ENCODE measurements around the gene MPP4.
"Not testable (repeated sequence)": the region's sequence is repeated elsewhere in the genome, so short reads cannot be mapped to it uniquely, and the experiment has no call there.

Gene MPP4

DNA sequence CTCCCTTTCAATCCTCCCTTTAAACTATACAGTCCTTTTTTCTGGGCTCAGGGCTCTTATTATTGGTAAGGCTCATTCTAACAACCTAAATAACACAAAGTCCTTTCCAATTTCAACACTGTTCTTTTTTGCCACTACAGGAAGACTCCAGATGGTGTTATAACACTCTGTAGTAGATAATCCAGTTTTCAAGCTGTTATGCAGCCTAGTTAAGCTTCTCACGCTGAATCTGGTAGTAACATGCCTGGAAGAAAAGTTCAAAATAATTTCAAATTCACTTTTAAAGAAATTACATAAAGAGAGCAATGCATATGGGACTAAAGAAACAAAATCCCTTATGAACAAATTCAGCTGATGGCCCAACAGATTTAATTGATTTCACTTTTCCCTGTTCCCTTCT lies 3.2 kb upstream of the MPP4 start:
- TF ChIP-seq JUND (IDR thresholded peaks at IDR 0.05; ENCODE audit: low read depth): no peak
- in situ Hi-C loops (cut with HindIII; ENCODE audit: low pct_unique_long_range_greater_than_20kb, low sequenced_read_pairs): no loop called here

DNA sequence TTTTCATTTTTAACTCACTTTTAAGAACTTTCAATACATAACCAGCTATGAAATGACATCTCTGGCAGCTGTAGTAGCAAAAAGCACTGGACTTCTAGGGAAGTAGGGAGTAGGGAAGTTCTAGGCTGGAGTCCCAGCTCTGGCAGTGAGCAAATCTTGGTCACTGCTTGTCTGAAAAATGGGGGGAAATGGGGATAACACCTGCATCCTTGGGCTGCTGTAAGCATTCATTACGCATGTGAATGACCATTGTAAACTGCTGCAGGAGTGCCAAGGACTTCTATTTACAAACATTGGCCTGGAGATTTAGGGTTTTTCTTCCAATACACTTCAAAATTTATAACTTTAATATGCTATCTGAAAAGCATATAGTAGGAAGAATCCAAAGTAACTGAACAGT lies 972 bp upstream of the MPP4 start:
- in situ Hi-C loops (cut with HindIII; ENCODE audit: low pct_unique_long_range_greater_than_20kb, low sequenced_read_pairs): no loop called here
- no peak for TF ChIP-seq JUND (IDR thresholded peaks at IDR 0.05; ENCODE audit: low read depth)
- no peak for DNase-seq (ENCODE audit: low read depth in 1 of 2, low spot score in 1 of 2)

More for the DNA sequence above, 3.2 kb upstream of the MPP4 start:
- DNase-seq (ENCODE audit: low read depth in 1 of 2, low spot score in 1 of 2): no peak

DNA sequence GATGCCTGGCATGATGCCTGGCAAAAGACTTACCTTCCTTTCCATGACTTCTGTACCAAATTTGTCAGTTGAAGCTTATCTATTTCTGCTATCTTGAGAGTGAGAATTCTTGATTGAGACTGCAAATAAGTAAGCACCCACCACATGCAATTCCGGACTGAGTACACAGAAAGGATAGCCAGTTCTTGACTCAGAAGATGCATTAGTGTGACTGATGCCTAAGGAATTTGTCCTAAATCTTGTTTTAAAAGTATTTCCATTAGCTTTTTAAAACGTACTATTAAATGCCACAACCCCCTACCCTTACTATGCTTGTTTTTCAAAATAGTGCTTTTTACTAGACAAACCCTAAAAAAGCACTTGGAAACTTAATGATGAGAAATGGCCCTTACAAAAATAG lies 545 bp downstream of the MPP4 start:
- no peak for DNase-seq (ENCODE audit: low read depth in 1 of 2, low spot score in 1 of 2)
- TF ChIP-seq JUND (IDR thresholded peaks at IDR 0.05; ENCODE audit: low read depth): no peak
- in situ Hi-C loops (cut with HindIII; ENCODE audit: low pct_unique_long_range_greater_than_20kb, low sequenced_read_pairs): no loop called here

DNA sequence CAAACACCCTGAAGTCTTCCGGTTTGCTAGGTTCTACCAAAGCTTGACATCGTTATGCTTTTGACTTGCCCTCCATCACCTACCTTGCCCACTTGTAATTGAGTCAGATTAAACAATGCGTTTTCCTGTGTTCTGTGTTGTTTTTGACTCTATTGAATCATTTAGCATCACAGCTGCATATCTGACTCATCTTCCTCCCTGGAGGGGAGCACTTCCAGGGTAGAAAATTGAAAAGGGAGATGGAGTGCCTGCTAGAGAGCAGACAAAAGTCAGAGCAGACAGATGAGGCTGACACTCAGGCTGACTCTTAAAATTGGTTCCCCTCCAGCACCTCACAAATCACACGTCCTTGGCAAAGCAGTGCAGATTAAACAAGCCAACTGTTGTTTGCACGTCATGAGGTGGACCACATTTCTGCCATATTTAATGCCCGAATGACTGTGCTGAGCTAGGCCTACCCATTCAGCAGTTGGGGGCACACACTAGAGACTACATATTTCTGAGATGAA lies 2.2 kb downstream of the MPP4 start:
- DNase-seq (ENCODE audit: low read depth in 1 of 2, low spot score in 1 of 2): no peak
- in situ Hi-C loops (cut with HindIII; ENCODE audit: low pct_unique_long_range_greater_than_20kb, low sequenced_read_pairs): no loop called here
- no peak for TF ChIP-seq JUND (IDR thresholded peaks at IDR 0.05; ENCODE audit: low read depth)

DNA sequence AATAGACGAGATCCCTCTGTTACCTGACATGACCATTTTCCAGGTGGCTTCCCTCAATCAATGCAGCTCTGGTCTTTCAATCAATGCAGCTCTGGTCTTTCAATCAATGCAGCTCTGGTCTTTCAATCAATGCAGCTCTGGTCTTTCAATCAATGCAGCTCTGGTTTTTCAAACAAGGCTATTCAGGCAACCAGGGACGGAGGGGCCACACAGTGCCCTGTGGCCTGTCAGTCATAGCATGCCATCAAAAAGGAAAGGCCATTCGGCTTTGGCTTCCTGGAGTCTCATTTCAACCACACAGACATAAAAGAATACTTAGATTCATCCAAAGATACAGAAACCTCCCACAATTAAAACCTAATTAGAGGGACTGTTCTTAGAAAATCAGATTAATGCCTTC lies 13.3 kb downstream of the MPP4 start:
- in situ Hi-C loops (cut with HindIII; ENCODE audit: low pct_unique_long_range_greater_than_20kb, low sequenced_read_pairs): no loop called here
- DNase-seq (ENCODE audit: low read depth in 1 of 2, low spot score in 1 of 2): no peak
- no peak for TF ChIP-seq JUND (IDR thresholded peaks at IDR 0.05; ENCODE audit: low read depth)

DNA sequence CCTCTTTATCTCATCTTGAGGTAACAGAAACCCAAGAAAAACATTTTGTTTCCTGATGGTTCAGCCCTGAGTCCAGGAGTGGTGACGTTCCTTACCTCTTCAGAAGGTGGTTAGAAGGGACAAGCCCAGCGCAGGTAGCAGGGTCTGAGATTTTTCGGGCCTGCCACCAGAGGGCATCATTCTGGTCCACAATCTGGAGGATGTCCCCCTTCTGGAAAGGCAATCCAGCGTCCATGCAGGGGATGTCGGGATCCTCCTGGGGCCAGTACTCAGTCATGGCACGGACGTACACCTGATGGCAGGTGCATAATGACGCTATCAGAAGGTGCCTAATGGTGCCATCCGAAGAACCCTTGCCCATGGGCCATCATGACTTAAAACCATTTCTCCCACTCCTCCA lies 17.7 kb downstream of the MPP4 start:
- no peak for TF ChIP-seq JUND (IDR thresholded peaks at IDR 0.05; ENCODE audit: low read depth)
- peak in 1 of 2 experiments; percentile 28 for DNase-seq (ENCODE audit: low read depth in 1 of 2, low spot score in 1 of 2)
- in situ Hi-C loops (cut with HindIII; ENCODE audit: low pct_unique_long_range_greater_than_20kb, low sequenced_read_pairs): no loop called here

DNA sequence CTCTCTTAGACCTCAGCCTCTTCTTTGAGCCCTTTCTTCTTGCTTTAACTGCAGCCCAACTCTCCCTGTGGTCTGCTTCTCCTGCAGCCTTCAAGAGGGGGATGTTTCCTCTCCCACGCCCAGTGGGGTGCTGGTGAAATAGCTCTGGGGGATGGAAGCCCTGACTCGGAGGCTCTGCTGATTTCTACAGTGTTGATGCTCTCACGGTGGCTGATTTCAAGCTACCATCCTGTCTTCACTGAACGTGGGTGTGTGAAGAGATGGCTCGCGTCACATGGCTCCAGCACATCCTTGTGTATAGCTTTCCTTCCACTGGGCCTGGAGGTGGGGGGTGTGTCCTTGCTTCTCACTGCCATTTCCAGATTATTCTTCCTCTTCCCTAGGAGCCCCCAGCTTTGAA lies 20.0 kb downstream of the MPP4 start:
- DNase-seq (ENCODE audit: low read depth in 1 of 2, low spot score in 1 of 2): no peak
- in situ Hi-C loops (cut with HindIII; ENCODE audit: low pct_unique_long_range_greater_than_20kb, low sequenced_read_pairs): no loop called here
- TF ChIP-seq JUND (IDR thresholded peaks at IDR 0.05; ENCODE audit: low read depth): no peak

DNA sequence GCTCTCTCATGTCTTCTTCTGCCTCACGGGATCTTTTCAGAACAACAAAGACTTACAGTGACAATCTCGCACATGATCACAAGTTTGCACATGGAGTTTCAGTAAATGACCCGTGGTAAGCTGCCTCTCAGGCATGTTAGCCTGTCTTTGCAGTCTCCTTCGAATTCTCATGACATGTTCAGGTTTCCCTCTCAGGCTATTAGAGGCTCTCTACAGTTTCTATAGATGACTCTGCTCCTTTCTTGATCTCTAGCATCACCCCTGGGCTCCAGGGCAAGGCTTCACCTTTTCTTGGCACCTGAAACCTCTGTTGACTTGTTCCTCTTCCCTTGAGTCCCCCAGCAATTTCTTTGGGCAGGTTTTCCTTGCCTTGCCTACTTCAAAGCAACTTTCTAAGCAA lies 23.0 kb downstream of the MPP4 start:
- in situ Hi-C loops (cut with HindIII; ENCODE audit: low pct_unique_long_range_greater_than_20kb, low sequenced_read_pairs): no loop called here
- TF ChIP-seq JUND (IDR thresholded peaks at IDR 0.05; ENCODE audit: low read depth): no peak
- no peak for DNase-seq (ENCODE audit: low read depth in 1 of 2, low spot score in 1 of 2)

DNA sequence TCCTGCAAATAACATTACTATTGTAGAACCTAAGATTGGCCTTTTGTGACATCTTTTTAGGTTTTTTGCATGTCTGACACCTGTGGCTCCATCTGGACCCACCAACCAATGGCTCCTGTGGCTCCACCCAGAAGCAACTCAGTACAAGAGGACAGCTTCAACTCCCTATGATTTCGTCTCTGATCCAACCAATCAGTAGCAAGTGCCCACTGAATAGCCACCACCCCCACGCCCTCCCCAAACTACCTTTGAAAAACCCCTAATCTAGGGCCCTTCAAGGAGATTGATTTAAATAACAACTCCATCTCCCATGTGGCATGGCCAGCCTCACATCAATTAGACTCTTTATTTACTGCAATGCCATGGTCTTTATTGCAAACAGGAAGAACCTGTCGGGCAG lies 23.6 kb downstream of the MPP4 start:
- in situ Hi-C loops (cut with HindIII; ENCODE audit: low pct_unique_long_range_greater_than_20kb, low sequenced_read_pairs): no loop called here
- DNase-seq (ENCODE audit: low read depth in 1 of 2, low spot score in 1 of 2): peak in 1 of 2 experiments; percentile 11
- no peak for TF ChIP-seq JUND (IDR thresholded peaks at IDR 0.05; ENCODE audit: low read depth)

DNA sequence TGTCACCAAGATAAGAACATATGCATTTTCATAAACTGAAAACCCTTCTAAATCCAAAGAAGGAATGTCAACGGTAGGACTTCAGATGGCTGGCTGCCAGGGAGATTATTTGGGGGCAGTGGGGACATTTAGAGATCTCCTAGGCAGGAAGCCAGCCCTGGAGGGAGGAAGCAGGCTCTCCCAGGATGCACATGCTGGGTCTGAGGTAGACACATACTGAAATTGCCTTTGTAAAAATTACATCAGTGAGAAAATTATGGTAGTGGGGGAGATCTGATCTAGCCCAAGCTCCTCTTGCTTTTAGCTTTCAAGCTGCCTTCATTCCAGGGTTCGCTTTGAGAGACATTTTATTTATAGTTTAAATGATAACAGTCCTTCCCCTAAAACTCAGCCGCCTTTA lies 24.1 kb downstream of the MPP4 start:
- TF ChIP-seq JUND (IDR thresholded peaks at IDR 0.05; ENCODE audit: low read depth): no peak
- DNase-seq (ENCODE audit: low read depth in 1 of 2, low spot score in 1 of 2): no peak
- in situ Hi-C loops (cut with HindIII; ENCODE audit: low pct_unique_long_range_greater_than_20kb, low sequenced_read_pairs): no loop called here

DNA sequence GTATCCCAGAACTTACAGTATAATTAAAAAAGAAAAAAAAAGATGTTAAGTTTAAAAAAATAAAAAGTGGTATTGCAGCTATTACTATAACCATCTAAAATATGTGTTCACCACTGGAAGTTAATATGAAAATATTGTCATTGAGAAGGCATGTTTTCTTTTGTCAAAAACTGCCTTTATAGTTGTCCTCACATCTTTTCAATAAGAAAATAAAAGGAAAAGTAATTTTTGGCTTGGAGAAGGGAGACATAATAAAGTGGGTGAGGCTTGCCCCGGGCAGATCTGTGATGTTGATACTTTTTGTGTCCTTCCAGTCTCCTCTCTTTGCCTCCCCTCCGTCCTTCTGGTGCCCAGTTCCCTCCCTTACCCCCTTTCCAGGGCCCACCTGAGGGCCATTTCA lies 24.9 kb downstream of the MPP4 start:
- DNase-seq (ENCODE audit: low read depth in 1 of 2, low spot score in 1 of 2): no peak
- in situ Hi-C loops (cut with HindIII; ENCODE audit: low pct_unique_long_range_greater_than_20kb, low sequenced_read_pairs): no loop called here
- TF ChIP-seq JUND (IDR thresholded peaks at IDR 0.05; ENCODE audit: low read depth): no peak

DNA sequence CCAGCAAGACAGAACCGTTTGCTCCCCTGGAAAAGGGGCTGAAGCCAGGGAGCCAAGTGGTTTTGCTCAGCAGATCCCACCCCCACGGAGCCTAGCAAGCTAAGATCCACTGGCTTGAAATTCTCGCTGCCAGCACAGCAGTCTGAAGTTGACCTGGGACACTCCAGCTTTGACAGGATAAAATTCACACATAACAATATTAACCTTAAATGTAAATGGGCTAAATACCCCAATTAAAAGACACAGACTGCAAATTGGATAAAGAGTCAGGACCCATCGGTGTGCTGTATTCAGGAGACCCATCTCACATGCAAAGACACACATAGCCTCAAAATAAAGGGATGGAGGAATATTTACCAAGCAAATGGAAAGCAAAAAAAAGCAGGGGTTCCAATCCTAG lies 27.2 kb downstream of the MPP4 start:
- DNase-seq (ENCODE audit: low read depth in 1 of 2, low spot score in 1 of 2); in situ Hi-C loops (cut with HindIII; ENCODE audit: low pct_unique_long_range_greater_than_20kb, low sequenced_read_pairs): not testable (repeated sequence)

DNA sequence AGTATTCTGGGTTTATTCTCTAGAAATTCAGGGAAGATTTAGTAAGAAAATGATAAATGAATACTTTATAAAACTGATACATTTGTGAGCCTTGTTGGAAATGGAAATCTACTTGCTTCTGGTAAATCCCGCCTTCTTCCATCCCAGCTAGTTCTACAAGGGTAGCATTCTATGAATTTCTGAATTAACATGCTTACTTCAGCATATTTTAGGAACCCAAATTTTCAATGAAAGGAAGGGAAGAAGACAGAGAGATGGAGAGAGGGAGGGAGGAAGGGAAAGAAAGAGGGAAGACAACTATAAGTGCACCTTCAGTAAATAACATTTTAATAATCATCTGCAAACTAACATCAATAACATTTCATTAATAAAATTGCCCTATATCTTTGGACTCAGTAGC lies 28.6 kb downstream of the MPP4 start:
- DNase-seq (ENCODE audit: low read depth in 1 of 2, low spot score in 1 of 2): no peak
- no peak for TF ChIP-seq JUND (IDR thresholded peaks at IDR 0.05; ENCODE audit: low read depth)
- in situ Hi-C loops (cut with HindIII; ENCODE audit: low pct_unique_long_range_greater_than_20kb, low sequenced_read_pairs): no loop called here

DNA sequence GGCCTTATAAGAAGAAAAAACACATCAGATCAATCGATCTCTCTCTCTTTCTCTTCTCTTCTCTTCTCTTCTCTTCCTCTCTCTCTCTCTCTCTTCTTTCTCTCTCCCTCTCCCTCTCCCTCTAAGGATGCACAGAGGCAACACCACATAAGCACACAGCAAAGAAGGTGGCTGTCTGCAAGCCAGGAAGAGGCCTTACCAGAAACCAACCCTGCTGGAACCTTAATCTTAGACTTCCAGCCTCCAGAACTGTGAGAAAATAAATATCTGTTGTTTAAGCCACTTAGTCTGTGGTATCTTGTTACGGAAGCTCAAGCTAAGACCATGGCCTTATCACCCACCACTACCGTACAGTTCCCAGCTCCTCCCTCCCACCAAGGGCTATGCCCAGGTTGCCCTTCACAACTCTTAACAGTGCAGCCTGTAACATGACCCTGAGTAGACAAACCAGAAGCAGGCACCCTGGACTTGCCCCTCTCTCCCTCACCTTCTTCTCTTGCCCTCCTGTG lies 30.0 kb downstream of the MPP4 start:
- TF ChIP-seq JUND (IDR thresholded peaks at IDR 0.05; ENCODE audit: low read depth): no peak
- no peak for DNase-seq (ENCODE audit: low read depth in 1 of 2, low spot score in 1 of 2)
- in situ Hi-C loops (cut with HindIII; ENCODE audit: low pct_unique_long_range_greater_than_20kb, low sequenced_read_pairs): no loop called here

All from T47D (cell line).